RWPE2 (cell line): ENCODE results near the gene ST8SIA6.

ENCODE experiments used
- ATAC-seq: fragments of 200-7000 bp; cut with Tn5 transposase; 3 replicates; pipeline ENCODE4 v1.9.1; 2021; ENCODE audit warnings: low read depth
- DNase-seq: peaks from one replicate; pipeline ENCODE4 v3.0.0-alpha.2; 2020; ENCODE audit warnings: low spot score
- H3K27ac ChIP-seq: fragments of 450-650 bp; 2 replicates; pipeline ENCODE4 v1.5.1; 2017; ENCODE audit warnings: mild to moderate bottlenecking; ENCODE audit not compliant: poor library complexity, severe bottlenecking
- H3K27me3 ChIP-seq: fragments of 250-450 bp; sonication (Bioruptor Pico); 2 replicates; pipeline ENCODE4 v1.5.1; 2021; ENCODE audit warnings: mild to moderate bottlenecking, moderate library complexity; ENCODE audit not compliant: insufficient read depth, poor library complexity, severe bottlenecking
- H3K36me3 ChIP-seq: fragments of 250-450 bp; sonication (Bioruptor Pico); 2 replicates; pipeline ENCODE4 v1.5.1; 2020; ENCODE audit warnings: low read depth, mild to moderate bottlenecking, moderate library complexity
- H3K4me1 ChIP-seq: fragments of 250-450 bp; sonication (Bioruptor Pico); 2 replicates; pipeline ENCODE4 v1.5.1; 2021; ENCODE audit warnings: mild to moderate bottlenecking, moderate library complexity; ENCODE audit not compliant: insufficient read depth, poor library complexity, severe bottlenecking
- H3K4me3 ChIP-seq: fragments of 250-450 bp; sonication (Bioruptor Pico); 2 replicates; pipeline ENCODE4 v1.5.1; 2021; ENCODE audit warnings: mild to moderate bottlenecking, moderate library complexity; ENCODE audit not compliant: severe bottlenecking
- H3K9me3 ChIP-seq: fragments of 250-450 bp; sonication (Bioruptor Pico); 2 replicates; pipeline ENCODE4 v1.5.1; 2021; ENCODE audit warnings: mild to moderate bottlenecking, moderate library complexity; ENCODE audit not compliant: severe bottlenecking
- TF ChIP-seq, protein P1 (sequence below): fragments of 450-650 bp; IDR thresholded peaks from one replicate; pipeline ENCODE4 v1.5.1; 2017; ENCODE audit warnings: mild to moderate bottlenecking, moderate library complexity; ENCODE audit not compliant: poor library complexity, severe bottlenecking

The ST8SIA6 gene

DNA sequence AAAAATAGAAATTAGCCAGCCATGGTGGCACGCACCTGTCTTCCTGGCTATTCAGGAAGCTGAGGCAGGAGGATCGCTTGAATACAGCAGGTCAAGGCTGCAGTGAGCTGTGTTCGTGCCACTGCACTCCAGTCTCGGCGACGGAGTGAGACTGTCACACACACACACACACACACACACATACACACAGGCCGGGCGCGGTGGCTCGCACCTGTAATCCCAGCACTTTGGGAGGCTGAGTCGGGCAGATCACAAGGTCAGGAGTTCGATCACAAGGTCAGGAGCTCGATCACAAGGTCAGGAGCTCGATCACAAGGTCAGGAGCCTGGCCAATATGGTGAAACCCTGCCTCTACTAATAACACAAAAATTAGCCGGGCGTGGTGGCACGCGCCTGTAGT lies 68.4 kb downstream of the ST8SIA6 start:
- H3K27ac ChIP-seq, result no peak overlapping the region
- no peaks in the 10 kb centered on the region for H3K9me3 ChIP-seq
- peaks cover 10% of the 10 kb centered on the region for H3K4me1 ChIP-seq
- TF ChIP-seq, protein P1, sequence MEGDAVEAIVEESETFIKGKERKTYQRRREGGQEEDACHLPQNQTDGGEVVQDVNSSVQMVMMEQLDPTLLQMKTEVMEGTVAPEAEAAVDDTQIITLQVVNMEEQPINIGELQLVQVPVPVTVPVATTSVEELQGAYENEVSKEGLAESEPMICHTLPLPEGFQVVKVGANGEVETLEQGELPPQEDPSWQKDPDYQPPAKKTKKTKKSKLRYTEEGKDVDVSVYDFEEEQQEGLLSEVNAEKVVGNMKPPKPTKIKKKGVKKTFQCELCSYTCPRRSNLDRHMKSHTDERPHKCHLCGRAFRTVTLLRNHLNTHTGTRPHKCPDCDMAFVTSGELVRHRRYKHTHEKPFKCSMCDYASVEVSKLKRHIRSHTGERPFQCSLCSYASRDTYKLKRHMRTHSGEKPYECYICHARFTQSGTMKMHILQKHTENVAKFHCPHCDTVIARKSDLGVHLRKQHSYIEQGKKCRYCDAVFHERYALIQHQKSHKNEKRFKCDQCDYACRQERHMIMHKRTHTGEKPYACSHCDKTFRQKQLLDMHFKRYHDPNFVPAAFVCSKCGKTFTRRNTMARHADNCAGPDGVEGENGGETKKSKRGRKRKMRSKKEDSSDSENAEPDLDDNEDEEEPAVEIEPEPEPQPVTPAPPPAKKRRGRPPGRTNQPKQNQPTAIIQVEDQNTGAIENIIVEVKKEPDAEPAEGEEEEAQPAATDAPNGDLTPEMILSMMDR, result no peak
- no peaks in the 10 kb centered on the region for H3K27me3 ChIP-seq
- H3K4me3 ChIP-seq, result no peak overlapping the region
- no peaks in the 10 kb centered on the region for H3K36me3 ChIP-seq
- no peak for ATAC-seq
- no peak for DNase-seq

DNA sequence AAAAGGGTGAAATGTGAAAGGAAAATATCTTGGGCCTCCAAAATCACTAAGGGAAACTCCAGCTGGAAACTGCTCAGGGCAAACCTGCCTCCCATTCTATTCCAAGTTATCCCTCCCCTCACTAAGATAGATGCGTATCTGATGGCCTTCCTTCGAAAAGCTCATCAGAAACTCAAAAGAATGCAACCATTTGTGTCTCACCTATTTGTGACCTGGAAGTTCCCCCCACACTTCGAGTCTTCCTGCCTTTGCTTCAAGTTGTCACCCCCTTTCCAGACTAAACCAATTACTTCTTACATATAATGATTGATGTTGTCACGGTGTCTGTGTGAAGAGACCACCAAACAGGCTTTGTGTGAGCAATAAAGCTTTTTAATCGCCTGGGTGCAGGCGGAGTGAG lies 69.3 kb downstream of the ST8SIA6 start:
- DNase-seq, result no peak
- Histone ChIP-seq H3K27ac (no peak overlapping the region), H3K4me1 (peaks cover 10% of the 10 kb centered on the region), H3K36me3 (no peaks in the 10 kb centered on the region), H3K4me3 (no peak overlapping the region), H3K27me3 (no peaks in the 10 kb centered on the region), H3K9me3 (no peaks in the 10 kb centered on the region)
- TF ChIP-seq, protein P1, result no peak
- no peak for ATAC-seq

DNA sequence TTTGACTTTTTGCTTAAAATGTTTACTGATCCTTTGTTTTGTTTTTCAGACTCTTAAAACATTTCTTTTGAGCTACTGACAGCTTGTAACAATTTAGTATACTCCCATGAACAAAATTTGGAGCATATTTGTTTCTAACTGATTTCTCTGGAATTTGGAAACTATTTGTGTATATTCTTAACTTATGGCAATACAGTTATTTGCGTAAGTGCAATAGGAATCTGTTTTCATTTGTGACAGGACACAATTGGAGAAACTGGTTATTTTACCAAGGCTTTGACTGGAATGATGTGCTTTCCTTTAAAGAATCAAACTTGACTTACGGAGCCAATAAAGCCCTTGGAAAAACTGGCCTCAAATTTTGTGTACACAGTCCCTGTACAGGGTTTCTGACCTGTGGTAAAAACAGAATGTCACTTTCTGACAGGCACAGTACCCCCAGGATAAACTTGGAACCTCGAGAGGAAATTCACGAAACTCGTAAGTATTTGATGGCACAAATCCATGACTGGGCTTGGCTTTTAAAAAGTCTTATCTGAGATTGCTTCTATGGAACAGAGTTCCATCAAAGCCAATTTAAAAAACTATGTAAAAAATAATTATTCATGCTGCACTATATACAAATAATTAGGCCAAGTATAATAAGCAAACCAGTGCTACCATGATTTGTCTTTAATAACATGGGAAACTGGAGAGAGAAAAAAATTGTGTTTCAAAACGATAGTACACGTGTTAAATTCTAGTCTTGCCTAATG lies 70.4 kb downstream of the ST8SIA6 start:
- Histone ChIP-seq H3K27me3 (no peaks in the 10 kb centered on the region), H3K27ac (no peak overlapping the region), H3K4me1 (peaks cover 10% of the 10 kb centered on the region), H3K4me3 (no peak overlapping the region), H3K9me3 (no peaks in the 10 kb centered on the region), H3K36me3 (no peaks in the 10 kb centered on the region)
- no peak for DNase-seq
- no peak for ATAC-seq
- TF ChIP-seq, protein P1, result no peak

DNA sequence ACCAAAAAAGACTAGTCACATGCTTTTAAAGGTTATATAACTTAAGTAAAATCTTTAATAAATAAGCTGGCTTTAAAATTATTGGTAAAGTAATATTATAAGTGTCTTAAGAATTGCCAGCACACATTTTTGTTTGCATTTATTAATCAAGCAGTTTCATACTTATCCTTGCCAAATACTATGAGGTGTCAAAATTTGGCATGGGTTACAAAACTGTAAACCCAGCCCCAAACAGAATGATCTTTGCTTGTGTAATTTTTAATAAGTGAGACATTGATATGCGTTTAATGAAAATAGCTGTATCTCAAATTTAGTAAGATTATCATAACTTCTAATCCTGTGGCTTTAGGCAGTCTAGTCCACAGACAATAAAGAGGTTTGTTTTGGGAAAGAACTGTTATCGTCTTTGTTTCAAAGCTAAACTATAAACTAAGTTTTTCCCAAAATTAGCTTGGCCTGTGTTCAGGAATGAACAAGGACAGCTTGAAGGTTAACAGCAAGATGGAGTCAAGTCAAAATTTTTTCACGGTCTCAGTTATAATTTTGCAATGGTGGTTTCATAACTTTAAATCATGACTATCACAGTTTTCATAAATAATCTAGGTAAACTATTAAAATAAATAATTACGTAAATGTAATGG lies 72.8 kb downstream of the ST8SIA6 start:
- TF ChIP-seq, protein P1, result no peak
- Histone ChIP-seq H3K27me3 (no peaks in the 10 kb centered on the region), H3K27ac (no peak overlapping the region), H3K4me3 (no peak overlapping the region), H3K36me3 (no peaks in the 10 kb centered on the region), H3K4me1 (no peaks in the 10 kb centered on the region), H3K9me3 (no peaks in the 10 kb centered on the region)
- ATAC-seq (no peak), DNase-seq (no peak)

DNA sequence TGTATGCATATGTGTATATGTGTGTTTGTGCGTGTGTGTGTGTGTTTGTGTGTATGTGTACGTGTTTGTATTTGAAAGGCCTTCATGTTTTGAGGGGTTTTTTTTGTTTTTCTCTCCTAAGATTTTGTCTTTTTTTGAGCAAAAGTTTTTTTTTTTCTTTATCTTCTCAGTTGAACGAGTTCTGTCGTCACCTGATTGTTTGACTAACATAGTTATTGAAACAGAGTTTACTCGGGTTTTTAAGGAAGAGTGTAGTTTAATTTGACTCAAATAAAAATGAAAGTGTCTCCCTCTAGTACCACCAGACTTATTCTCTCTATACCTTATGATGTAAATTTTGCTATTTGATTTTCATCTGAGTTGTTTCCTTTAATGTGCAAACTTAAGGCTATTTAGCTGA lies 73.5 kb downstream of the ST8SIA6 start:
- ATAC-seq, result no peak
- TF ChIP-seq, protein P1, result no peak
- H3K4me3 ChIP-seq, result no peak overlapping the region
- no peak for DNase-seq
- no peaks in the 10 kb centered on the region for H3K36me3 ChIP-seq
- no peaks in the 10 kb centered on the region for H3K9me3 ChIP-seq
- no peaks in the 10 kb centered on the region for H3K4me1 ChIP-seq
- H3K27me3 ChIP-seq, result no peaks in the 10 kb centered on the region
- no peak overlapping the region for H3K27ac ChIP-seq
